ENCODE measurements around the gene MBD3L4.
"Not testable (repeated sequence)": the region's sequence is repeated elsewhere in the genome, so short reads cannot be mapped to it uniquely, and the experiment has no call there.

Gene MBD3L4

DNA sequence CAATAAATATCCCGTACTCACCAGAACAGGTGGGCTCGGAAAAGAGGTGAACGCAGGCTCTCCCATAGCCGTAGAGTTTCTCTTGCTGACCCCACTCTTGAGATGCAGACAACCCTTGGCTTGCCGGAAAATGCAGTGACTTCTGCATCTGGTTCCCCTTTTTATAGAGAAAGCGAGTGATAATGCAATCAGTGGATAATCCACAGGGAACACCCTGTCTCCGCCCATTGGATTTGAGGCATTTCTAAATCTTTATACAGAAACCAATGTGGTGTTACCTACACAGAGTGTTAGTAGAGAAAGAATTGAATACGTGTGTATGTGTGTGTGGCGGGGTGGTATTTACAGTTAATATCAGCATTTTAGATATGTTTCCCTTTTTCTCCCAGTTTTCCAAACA lies at the start of gene MBD3L4:
MBD3L4 (minus strand) TSS at position 101 of the 400 bp plus-strand sequence; CDS start at position 66, 35 bp downstream.
- not testable (repeated sequence) for DNase-seq (ENCODE audit: low read depth)

DNA sequence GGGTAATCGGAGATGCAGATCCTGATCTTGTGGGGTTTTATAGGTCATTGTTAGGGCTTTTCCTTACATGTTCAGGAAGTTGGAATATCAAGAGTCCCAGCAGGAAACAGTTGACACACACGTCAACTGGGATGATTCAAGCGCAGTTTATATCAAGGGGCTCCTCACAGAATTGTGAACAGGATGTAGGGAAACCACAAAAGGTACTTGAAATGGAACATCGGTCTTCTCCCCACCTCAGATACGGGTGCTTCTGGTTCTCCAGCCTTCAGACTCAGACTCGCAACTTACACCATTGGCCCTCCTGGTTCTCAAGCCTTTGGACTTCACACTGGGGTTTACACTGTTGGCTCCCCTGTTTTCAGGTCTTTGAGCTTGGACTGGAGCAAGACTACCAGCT lies 49.0 kb upstream of the MBD3L4 start:
- no peak for DNase-seq (ENCODE audit: low read depth)

DNA sequence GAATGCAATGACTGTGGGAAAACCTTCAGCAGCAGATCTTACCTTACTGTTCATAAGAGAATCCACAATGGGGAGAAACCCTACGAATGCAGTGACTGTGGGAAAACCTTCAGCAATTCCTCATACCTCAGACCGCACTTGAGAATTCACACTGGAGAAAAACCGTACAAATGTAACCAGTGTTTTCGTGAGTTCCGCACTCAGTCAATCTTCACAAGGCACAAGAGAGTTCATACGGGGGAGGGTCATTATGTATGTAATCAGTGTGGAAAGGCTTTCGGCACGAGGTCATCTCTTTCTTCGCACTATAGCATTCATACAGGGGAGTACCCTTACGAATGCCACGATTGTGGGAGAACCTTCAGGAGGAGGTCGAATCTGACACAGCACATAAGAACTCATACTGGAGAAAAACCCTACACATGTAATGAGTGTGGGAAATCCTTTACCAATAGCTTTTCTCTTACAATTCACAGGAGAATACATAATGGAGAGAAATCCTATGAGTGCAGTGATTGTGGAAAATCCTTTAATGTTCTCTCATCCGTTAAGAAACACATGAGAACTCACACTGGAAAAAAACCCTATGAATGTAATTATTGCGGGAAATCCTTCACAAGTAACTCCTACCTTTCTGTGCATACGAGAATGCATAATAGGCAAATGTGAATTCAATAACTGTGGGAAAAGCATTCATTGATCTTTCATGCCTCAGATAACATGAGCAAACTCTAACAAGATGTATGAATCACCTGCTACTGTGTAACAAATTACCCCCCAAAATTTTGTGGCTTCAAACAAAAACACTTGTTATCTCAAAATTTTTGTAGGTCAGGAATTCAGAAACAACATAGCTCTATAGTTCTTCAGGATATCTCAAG lies 43.3 kb upstream of the MBD3L4 start:
- no peak for DNase-seq (ENCODE audit: low read depth)

DNA sequence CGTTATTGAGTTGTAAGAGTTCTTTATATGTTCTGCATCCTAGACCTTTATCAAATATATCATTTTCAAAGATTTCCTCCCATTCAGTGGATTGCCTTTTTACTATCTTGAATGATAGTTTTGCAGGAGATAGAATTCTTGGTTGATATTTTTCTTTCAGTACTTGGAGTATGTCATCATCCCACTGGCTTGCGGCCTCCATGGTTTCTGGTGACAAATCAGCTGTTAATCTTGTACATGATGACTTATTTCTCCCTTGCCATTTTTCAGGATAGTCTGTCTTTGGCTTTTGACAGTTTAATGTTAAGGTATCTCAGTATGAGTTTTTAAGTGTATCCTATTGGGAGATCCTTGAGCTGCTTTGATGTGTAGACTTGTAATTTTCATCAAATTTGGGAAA lies 38.0 kb upstream of the MBD3L4 start:
- no peak for DNase-seq (ENCODE audit: low read depth)

DNA sequence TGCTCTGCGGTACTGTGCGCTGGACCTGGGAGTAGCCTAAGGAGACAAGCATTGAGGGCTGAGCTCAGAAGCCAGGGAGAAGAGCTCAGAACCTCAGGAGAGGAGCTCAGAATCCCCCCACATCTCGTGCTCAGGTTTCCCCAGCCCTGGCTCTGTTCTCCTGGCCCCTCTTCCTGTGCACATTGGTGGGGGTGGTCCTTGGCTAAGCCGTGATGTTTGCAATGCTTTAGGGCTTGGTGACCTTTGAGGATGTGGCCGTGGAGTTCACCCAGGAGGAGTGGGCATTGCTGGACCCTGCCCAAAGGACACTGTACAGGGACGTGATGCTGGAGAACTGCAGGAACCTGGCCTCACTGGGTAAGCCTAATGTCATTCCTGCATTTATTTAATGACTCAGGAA lies 36.2 kb upstream of the MBD3L4 start:
- no peak for DNase-seq (ENCODE audit: low read depth)

DNA sequence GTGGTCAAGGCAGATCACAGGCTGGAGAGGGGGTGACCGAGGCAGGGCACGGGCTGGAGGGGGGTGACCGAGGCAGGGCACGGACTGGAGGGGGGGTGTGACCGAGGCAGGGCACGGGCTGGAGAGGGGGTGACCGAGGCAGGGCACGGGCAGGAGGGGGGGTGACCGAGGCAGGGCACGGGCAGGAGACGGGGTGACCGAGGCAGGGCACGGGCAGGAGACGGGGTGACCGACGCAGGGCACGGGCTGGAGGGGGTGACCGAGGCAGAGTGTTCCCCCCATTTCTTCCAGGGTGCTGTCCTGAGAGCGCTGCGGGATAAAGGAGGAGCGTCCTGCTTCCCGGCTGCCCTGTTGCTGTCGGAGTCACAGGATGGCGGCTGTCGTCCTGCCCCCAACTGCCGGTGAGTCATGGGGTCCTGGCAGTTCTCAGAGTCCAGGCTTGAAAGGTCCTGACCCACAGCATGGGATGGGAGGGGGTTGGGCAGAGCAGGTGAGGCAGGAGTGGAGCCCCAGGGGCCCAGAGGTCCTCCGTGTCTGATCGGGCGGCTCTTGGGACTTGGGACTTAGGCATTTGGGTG lies 34.8 kb upstream of the MBD3L4 start:
- no peak for DNase-seq (ENCODE audit: low read depth)

DNA sequence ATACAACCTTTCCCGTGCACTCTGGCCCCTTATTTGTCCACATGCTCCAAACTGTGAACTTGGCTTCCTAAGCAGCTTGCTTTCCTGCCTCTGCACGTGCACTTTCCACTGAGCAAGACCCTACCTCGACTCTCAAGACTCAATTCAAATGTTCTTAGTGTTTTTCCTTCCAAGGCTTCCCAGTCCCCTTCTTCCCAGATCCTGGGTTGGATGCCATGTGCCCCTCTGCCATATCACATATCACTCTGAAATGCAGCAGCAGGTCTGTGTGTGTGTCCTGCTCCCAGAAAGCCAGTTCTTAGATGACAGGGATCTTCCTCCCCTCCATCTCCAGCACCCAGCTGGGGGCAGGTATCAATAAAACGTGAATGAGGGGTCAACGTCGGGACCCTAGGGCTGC lies 32.6 kb upstream of the MBD3L4 start:
- DNase-seq (ENCODE audit: low read depth) = no peak

DNA sequence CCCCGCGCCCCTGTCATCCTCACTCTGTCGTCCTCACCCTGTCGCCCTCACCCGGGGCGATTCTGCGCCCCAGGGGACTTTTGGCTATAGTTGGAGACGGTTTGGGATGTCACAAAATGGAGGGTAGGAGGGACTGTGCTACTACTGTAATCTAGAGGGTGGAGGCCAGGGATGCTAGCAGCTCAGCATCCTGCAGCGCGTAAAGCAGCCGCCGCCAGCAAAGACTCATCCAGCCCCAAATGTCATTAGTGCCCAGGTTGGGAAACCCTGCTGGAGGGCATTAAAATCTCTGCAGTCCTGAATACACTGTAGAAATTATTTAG lies 29.9 kb upstream of the MBD3L4 start:
- no peak for DNase-seq (ENCODE audit: low read depth)

DNA sequence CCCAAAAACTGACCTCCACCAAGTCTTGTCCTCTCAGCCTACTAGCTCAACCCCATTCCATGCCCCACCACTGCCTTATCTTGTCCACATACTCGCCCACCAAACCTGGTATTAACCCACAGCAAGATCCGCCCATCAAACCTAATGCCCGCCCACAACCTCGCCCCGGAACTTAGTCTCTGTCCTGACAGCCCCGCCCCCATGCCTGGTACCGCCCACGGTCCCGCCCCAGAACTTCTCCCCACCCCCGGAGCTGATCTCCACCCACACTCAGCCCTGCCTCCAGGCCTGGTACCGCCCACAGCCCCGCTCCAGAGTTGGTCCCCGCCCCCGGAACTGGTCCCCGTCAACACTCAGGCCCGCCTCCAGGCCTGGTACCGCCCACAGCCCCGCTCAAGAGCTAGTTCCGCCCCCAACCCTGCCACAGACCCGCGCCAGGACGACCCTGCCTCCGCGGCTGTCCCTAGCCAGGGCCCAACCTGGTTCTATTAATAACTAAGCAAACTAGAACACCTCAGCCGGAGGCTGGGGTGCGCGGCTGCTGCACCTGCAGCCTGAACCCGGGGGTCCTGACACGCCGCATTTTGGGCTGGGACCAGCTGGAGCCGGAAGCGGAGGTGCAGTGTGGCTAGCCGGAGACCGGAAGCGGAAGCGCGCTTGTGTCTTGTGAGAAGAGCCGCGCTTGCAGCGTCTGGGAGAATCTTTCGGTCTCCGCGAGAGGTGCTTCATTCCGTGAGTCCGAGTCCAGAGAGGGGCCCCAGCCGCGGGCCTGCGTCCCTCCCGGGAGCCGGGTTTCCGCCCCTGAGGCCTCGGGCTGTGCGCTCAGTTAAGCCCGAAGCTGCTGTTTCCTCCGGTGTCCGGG lies 29.3 kb upstream of the MBD3L4 start, which contains the start of gene ZNF557:
ZNF557 (plus strand) TSS at position 662 of the 862 bp plus-strand sequence. CDS start 5,372 bp downstream, outside the sequence.
- peak; percentile 81 for DNase-seq (ENCODE audit: low read depth)

DNA sequence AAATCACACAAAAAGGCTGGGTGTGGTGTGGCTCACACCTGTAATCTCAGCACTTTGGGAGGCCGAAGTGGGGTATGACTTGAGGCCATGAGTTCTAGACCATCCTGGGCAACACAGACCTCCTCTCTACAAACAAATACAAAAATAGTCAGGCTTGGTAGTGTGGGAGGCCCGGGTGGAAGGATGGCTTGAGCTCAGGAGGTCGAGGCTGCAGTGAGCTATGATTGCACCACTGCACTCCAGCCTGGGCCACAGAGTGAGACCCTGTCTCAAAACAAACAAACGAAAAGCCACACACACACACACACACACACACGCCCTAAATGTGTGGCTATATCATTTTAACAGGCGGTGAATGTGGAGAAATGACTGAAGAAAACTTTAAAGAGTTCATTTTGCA lies 28.6 kb upstream of the MBD3L4 start:
- DNase-seq (ENCODE audit: low read depth) = no peak

DNA sequence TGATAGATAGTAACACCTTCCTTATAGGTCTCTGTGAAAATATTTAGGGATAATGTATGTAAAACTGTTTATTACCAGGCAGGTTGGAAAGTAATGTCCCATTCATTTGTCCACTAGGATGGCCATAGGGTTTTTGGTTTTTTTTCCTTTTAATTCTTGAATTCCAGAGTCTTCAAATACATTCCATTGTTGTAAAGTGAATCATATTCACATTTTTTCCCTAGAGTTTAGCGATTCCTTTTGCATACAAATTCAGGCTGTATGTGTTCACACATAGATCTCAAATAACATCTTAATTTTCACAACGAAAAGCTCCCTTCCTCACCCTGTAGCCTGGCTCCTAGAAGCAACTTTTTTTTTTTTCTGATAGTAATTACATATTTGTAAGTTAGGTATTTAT lies 27.7 kb upstream of the MBD3L4 start:
- no peak for DNase-seq (ENCODE audit: low read depth)

DNA sequence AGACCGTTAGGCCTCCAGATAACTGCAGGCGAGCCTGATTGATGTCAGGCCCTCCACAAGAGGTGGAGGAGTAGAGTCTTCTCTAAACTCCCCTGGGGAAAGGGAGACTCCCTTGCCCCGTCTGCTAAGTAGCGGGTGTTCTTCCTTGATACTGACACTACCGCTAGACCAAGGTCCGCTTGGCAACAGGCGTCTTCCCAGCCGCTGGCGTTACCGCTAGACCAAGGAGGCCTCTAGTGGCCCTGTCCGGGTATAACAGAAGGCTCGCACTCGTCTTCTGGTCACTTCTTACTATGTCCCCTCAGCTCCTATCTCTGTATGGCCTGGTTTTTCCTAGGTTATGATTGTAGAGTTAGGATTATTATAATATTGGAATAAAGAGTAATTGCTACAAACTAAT lies 27.1 kb upstream of the MBD3L4 start:
- DNase-seq (ENCODE audit: low read depth) = not testable (repeated sequence)

DNA sequence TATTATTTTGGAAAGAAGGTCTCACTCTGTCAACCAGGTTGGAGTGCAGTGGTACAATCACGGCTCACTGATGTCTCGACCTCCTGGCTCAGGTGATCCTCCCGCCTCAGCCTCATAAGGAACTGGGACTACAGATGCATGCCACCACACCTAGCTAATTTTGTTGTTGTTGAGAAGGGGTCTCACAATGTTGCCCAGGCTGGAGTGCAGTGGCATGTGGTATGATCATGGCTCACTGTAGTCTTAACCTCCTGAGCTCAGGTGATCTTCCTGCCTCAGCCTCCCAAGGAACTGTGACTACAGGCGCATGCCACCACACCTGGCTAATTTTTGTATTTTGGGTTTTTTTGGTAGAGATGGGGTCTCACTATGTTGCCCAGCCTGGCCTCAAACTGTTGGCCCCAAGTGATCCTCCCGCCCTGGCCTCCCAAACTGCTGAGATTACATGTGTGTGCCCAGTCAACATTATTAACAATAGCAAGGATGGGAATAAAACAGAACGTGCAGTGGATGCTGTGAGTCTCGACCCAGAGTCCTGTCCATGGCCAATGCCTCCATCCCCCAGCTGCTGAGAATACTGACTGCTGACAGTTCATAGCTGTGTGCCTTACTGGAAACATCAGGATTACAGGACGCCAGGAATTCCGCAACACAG lies 23.9 kb upstream of the MBD3L4 start:
- DNase-seq (ENCODE audit: low read depth) = no peak

DNA sequence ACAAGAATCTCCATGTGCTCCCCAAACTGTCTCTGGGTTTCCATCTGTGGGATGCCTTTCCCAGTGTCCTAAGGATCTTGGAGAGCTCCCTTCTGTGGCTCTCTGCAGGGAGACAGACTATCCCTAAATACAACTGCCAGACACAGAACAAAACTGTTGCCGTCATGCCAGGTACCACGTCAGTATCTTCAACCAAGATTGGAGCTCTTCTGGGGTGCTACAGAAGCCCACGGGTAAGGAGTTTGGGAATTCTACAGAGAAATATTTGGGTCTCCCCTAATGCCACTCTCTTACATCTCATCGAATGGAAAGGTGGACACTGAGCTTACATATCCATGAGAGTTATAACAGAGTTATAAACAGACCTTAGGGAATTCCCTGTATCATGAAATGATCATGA lies 23.4 kb upstream of the MBD3L4 start:
- DNase-seq (ENCODE audit: low read depth) = no peak

DNA sequence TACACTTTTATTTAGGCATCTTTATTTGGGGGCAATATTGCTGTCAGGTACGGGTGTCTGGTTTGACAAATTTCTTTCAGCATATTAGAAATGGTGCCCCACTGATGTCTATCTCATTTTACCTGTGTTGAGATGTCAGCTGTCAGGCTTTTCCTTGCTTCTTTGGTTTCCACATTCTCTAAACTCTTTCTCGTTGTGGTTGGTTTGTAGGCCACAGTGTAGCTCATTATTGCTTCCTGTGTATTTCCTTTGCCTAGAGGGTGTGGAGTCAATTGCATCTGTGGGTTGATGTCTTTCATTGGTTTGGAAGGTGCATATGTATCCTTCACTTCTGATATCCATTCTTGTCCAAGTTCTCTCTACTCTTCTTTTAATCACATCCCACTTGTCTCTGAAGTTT lies 20.0 kb upstream of the MBD3L4 start:
- not testable (repeated sequence) for DNase-seq (ENCODE audit: low read depth)

DNA sequence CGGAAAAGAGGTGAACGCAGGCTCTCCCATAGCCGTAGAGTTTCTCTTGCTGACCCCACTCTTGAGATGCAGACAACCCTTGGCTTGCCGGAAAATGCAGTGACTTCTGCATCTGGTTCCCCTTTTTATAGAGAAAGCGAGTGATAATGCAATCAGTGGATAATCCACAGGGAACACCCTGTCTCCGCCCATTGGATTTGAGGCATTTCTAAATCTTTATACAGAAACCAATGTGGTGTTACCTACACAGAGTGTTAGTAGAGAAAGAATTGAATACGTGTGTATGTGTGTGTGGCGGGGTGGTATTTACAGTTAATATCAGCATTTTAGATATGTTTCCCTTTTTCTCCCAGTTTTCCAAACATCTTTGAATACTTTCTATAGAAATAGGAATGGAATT lies 18.6 kb upstream of the MBD3L4 start, which contains the start of gene MBD3L3:
MBD3L3 (minus strand) TSS at position 101 of the 400 bp plus-strand sequence; CDS start at position 30, 71 bp downstream.
- DNase-seq (ENCODE audit: low read depth) = not testable (repeated sequence)

DNA sequence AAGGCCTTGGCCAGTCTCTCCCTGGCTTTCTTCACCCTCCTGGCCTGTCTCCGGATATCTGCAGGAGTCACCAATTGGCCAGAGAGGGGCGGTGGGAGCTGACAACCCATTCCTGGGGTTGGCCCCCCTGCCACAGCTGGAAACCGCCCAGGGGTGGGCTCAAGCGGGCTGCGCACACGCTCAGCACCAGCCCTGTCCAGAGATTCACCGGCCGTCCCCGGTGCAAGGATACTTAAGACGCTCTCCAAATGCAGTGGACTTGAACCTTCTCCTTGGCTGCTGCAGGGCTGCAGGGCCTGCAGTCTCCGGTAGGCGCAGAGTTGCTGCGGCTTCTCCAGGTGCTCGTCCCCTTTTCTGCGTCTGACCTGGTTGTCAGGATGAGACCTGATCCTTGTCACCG lies 16.4 kb upstream of the MBD3L4 start:
- DNase-seq (ENCODE audit: low read depth) = not testable (repeated sequence)

DNA sequence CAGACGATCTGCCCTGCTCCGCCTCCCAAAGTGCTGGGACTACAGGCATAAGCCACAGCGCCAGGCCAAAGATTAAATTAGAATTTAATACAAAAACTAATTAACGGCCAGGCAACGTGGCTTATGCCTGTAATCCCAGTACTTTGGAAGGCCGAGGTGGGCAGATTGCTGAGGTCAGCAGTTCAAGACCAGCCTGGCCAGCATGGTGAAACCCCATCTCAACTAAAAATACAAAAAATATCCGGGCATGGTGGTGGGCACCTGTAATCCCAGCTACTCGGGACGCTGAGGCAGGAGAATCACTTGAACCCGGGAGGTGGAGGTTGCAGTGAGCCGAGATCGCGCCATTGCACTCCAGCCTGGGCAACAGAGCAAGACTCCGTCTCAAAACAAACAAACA lies 15.7 kb upstream of the MBD3L4 start:
- DNase-seq (ENCODE audit: low read depth) = not testable (repeated sequence)

DNA sequence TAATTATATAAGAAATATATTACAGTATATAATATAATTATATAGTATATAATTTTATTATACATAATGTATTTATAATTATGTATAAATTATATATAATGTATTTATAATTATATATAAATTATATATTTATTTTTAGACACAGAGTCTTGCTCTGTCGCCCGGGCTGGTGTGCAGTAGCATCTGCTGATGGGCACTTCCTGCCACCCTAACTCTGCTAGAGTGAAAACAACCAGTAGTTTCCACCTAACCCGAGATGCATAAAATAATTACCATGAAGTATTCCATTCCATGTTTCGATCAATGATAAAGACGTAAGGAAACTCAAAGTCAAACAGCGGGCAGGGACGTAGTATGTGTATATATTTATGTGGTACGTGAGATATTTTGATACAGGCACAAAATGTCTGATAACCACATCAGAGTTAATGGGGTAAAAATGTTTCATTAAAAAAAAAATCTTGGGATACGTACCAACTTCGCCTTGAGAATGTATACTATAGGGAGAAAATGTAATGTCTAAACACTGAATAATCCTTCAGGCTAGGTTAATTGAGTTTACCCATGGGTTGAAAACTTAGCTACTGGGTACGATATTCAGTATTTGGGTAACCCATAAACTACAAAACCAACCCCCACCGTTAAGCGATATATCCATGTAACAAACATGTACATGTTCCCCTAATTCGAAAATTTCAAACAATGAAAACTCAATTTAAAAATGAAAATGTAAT lies 14.8 kb upstream of the MBD3L4 start:
- DNase-seq (ENCODE audit: low read depth) = not testable (repeated sequence)

DNA sequence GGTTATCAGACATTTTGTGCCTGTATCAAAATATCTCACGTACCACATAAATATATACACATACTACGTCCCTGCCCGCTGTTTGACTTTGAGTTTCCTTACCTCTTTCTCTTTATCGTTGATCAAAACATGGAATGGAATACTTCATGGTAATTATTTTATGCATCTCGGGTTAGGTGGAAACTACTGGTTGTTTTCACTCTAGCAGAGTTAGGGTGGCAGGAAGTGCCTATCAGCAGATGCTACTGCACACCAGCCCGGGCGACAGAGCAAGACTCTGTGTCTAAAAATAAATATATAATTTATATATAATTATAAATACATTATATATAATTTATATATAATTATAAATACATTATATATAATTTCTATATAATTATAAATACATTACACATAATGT lies 12.9 kb upstream of the MBD3L4 start:
- not testable (repeated sequence) for DNase-seq (ENCODE audit: low read depth)

DNA sequence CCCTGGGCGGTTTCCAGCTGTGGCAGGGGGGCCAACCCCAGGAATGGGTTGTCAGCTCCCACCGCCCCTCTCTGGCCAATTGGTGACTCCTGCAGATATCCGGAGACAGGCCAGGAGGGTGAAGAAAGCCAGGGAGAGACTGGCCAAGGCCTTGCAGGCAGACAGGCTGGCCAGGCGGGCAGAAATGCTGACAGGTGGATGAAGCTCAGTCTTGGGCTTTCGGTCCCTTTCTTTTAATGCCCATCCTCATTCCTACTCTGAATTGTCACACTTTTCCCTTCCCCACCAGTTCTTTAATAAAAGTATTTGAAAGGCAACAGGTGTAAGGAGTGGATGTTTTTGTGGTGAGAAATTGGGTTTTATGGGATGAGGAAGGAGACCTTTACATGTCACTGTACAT lies 11.4 kb upstream of the MBD3L4 start:
- DNase-seq (ENCODE audit: low read depth) = not testable (repeated sequence)
